Activated effector memory CD4-positive, alpha-beta T cell treated with anti-CD3 and anti-CD28 coated beads, Interleukin-2, amount 50 U/mL, for 16 hours (primary cell): ENCODE measurements around the gene DPYSL3.

ENCODE experiments used
- DNase-seq: peaks from one replicate; pipeline ENCODE4 v3.0.0-alpha.2; 2020

Gene DPYSL3

GRCh38 chr5:147360816-147361215 is 149.1 kb downstream of the DPYSL3 start:
- no peak for DNase-seq

DNA sequence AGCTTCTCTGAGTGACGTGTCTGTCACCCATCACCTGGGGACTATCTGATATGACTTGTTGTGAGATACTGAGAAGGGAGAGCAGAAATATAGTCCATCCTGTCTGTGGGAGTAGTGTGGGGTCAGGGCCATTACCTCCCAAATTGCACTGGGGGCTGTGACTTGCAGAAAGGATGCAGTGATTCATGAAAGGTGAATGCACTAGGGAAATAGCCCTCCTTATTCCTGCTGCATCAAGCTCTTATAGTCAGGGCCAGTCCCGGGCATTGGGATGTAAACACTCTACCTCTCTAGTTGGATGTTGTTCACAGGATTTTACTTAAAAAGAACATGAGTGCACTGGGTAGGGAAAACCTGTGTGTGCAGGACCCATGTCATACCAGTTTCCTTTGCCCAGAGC is 150.3 kb downstream of the DPYSL3 start:
- no peak for DNase-seq

GRCh38 chr5:147359101-147359500 is 150.8 kb downstream of the DPYSL3 start:
- DNase-seq, result no peak

GRCh38 chr5:147349241-147349640 is 160.6 kb downstream of the DPYSL3 start:
- no peak for DNase-seq

GRCh38 chr5:147348451-147348850 is 161.4 kb downstream of the DPYSL3 start:
- no peak for DNase-seq

- no peak for DNase-seq
These were observed 161.8 kb downstream of the DPYSL3 start for GRCh38 chr5:147348046-147348445.

DNA sequence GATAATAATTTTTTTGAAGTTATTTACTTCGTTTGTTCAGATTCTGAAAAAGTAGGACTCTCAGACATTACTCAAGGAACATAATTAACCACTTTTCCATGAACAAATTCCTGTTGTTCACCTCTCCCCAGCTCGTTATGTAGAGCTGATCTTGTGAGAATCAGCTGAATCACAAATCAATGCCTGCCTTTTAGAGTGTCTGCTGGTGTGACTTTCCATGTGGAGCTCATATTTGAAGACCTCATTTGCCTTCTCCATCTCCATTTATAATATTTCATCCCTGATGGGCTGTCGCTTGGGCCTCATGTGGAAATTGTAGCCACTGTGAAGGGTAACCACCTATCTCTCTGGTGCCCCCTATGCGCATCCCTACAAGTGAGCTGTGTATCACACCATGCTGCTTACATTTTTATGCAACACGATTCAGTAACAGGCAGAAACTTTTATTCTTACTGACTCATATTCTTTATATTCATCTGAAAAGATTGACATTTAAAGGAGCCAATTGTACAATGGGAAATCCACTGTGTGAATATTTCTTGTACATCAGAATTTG is 163.8 kb downstream of the DPYSL3 start:
- no peak for DNase-seq

- DNase-seq, result no peak
These were observed 165.0 kb downstream of the DPYSL3 start for GRCh38 chr5:147344861-147345260.

DNA sequence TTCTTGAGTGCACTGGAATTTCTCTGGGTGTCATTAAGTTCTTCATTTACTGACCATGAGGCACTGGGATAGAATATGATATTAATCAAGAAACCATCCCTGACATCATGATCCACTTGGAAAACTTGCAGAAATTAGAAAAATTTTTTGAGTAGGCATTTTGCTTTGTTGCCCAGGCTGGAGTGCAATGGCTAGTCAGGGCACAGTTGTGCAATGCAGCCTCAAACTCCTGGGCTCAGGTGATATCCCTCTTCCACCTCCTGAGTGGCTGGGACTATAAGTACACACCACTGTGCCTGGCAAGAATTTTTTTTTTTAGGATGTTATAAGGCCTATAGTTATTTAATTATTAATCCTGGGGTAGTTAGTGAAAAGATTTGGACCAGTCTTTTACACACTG is 168.5 kb downstream of the DPYSL3 start:
- no peak for DNase-seq

GRCh38 chr5:147340941-147341340 is 168.9 kb downstream of the DPYSL3 start:
- DNase-seq, result no peak
